Astrocyte (in vitro differentiated cells and primary cell): ENCODE measurements around the gene C1orf167.

Experiments
- CTCF ChIP-seq: IDR thresholded peaks from 2 replicates; pipeline ENCODE4 v1.5.1; 2011; ENCODE audit warnings: low read depth, mild to moderate bottlenecking, inconsistent platforms, low read length, moderate library complexity; ENCODE audit not compliant: insufficient read depth
- EZH2 ChIP-seq: IDR thresholded peaks from 2 replicates; pipeline ENCODE4 v1.6.1; 2012; ENCODE audit warnings: mild to moderate bottlenecking, low read length, inconsistent platforms; ENCODE audit not compliant: insufficient read depth

DNA sequence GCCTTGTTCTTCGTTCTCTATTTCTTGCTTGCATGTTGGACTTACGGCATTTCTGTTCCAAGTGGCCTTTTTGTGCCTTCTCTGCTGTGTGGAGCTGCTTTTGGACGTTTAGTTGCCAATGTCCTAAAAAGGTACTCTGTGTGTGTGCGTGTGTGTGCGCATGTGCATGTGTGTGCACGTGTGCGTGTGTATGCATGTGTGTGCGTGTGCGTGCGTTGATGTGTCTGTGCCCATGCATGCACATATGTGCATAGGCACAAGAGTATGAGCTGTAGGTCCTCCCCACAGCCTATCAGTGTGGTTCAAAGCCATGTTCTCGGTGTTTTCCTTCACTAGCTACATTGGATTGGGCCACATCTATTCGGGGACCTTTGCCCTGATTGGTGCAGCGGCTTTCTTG, 71.9 kb downstream of the C1orf167 start:
- no peak for TF ChIP-seq CTCF
- TF ChIP-seq EZH2, result no peak
